HepG2 (cell line): ENCODE results near the gene GPATCH3. TPM values are rescaled to one million over a fixed set of nuclear protein-coding genes. Genes with fewer than 3 reads are reported as not detected.

Experiments used
- BCLAF1 ChIP-seq: fragments of 450-650 bp; IDR thresholded peaks from 2 replicates; pipeline ENCODE4 v1.6.1; 2017; ENCODE audit warnings: mild to moderate bottlenecking
- CENPT ChIP-seq: sonication (generic); formaldehyde crosslinking; IDR thresholded peaks from 2 replicates; pipeline ENCODE4 v1.8.0; 2022; ENCODE audit warnings: low read depth, mild to moderate bottlenecking, moderate library complexity, missing genetic modification reagents
- CHD2 ChIP-seq: IDR thresholded peaks from 2 replicates; pipeline ENCODE4 v1.6.1; 2011; ENCODE audit warnings: low read depth, low read length, improper control_type of control experiment
- DNMT3B ChIP-seq: conservative IDR thresholded peaks from 2 replicates; pipeline ENCODE4 v1.6.1; 2016; ENCODE audit warnings: missing biosample characterization, control low read depth
- ETV6 ChIP-seq: sonication (generic); formaldehyde crosslinking; conservative IDR thresholded peaks from 2 replicates; pipeline ENCODE4 v1.4.0; 2020; ENCODE audit warnings: missing genetic modification reagents
- FOXM1 ChIP-seq: sonication (generic); formaldehyde crosslinking; IDR thresholded peaks from 2 replicates; pipeline ENCODE4 v1.5.0; 2020; ENCODE audit warnings: missing genetic modification reagents
- GATA4 ChIP-seq: sonication (generic); IDR thresholded peaks from 2 replicates; pipeline ENCODE4 v1.6.1; 2016; ENCODE audit warnings: antibody characterized with exemption, low read depth, borderline replicate concordance
- GATAD1 ChIP-seq: IDR thresholded peaks from 2 replicates; pipeline ENCODE4 v1.6.1; 2016; ENCODE audit warnings: missing genetic modification reagents, missing compliant biosample characterization
- LRRFIP1 ChIP-seq: sonication (generic); formaldehyde crosslinking; conservative IDR thresholded peaks from 2 replicates; pipeline ENCODE4 v1.4.0; 2020; ENCODE audit warnings: missing genetic modification reagents
- MAFK ChIP-seq, 2 experiments: IDR thresholded peaks in 1 of 2; conservative IDR thresholded peaks in 1 of 2; 2 replicates each; pipeline ENCODE4 v1.6.1; 2011; ENCODE audit warnings: improper control_type of control experiment in 2 of 2, low read length in 2 of 2
- NPAS2 ChIP-seq: sonication (generic); formaldehyde crosslinking; IDR thresholded peaks from 2 replicates; pipeline ENCODE4 v1.8.0; 2022; ENCODE audit warnings: mild to moderate bottlenecking, missing genetic modification reagents, borderline replicate concordance
- REPIN1 ChIP-seq: sonication (generic); formaldehyde crosslinking; IDR thresholded peaks from 2 replicates; pipeline ENCODE4 v1.8.0; 2022; ENCODE audit warnings: missing genetic modification reagents, low read depth, mild to moderate bottlenecking, borderline replicate concordance
- SOX13 ChIP-seq, 3 experiments: fragments of 450-650 bp in 1 of 3; sonication (generic) in 1 of 3; formaldehyde crosslinking in 1 of 3; IDR thresholded peaks in 2 of 3; conservative IDR thresholded peaks in 1 of 3; 2 replicates each; pipeline versions ENCODE4 v1.5.0 to v1.6.1; 2016 to 2020; ENCODE audit warnings: antibody characterized with exemption in 1 of 3, mild to moderate bottlenecking in 1 of 3, missing compliant biosample characterization in 1 of 3, missing genetic modification reagents in 1 of 3, moderate library complexity in 1 of 3
- TFDP1 ChIP-seq: IDR thresholded peaks from 2 replicates; pipeline ENCODE4 v1.6.1; 2016; ENCODE audit warnings: missing compliant biosample characterization, missing genetic modification reagents, borderline replicate concordance
- ZBTB20 ChIP-seq: sonication (generic); formaldehyde crosslinking; IDR thresholded peaks from 2 replicates; pipeline ENCODE4 v1.8.1; 2023; ENCODE audit warnings: missing genetic modification reagents, low read depth, mild to moderate bottlenecking, borderline replicate concordance
- ZBTB3 ChIP-seq: sonication (generic); formaldehyde crosslinking; IDR thresholded peaks from 2 replicates; pipeline ENCODE4 v1.4.0; 2020; ENCODE audit warnings: low read depth, mild to moderate bottlenecking, moderate library complexity, missing genetic modification reagents, borderline replicate concordance
- ZNF672 ChIP-seq: sonication (generic); formaldehyde crosslinking; IDR thresholded peaks from 2 replicates; pipeline ENCODE4 v1.8.1; 2022; ENCODE audit warnings: missing genetic modification reagents
- ZNF713 ChIP-seq: sonication (generic); formaldehyde crosslinking; IDR thresholded peaks from 2 replicates; pipeline ENCODE4 v1.4.0; 2020; ENCODE audit warnings: mild to moderate bottlenecking, missing genetic modification reagents
- ZNF781 ChIP-seq: sonication (generic); formaldehyde crosslinking; IDR thresholded peaks from 2 replicates; pipeline ENCODE4 v1.5.1; 2020; ENCODE audit warnings: borderline replicate concordance, mild to moderate bottlenecking, missing genetic modification reagents; ENCODE audit errors: not compliant biosample characterization
- polyA plus RNA-seq, 8 experiments: library from polyadenylated mRNA; depleted of rRNA in 3 of 8; stranded (reverse) in 7 of 8; unstranded in 1 of 8; fragments of >200 nt; fragmentation: Illumina TruSeq in 4 of 8; extraction: Trizol in 4 of 8; gene quantifications; 2 replicates each; pipeline versions ENCODE4 v1.2.1 to v1.2.3, GENCODE V29; 2011 to 2016; ENCODE audit warnings: low read depth in 4 of 8, missing spikeins in 1 of 8, mixed read lengths in 1 of 8; ENCODE audit not compliant: insufficient read depth in 1 of 8
- total RNA-seq, 5 experiments: library from RNA; depleted of rRNA; stranded (reverse); fragments of >200 nt; fragmentation: Illumina TruSeq; extraction: Trizol; gene quantifications; 2 replicates each; pipeline ENCODE4 v1.2.3, GENCODE V29; 2016; ENCODE audit warnings: low read depth in 1 of 5

The GPATCH3 gene
- total and polyA plus RNA-seq, 2 of the 13 experiments (the other 11 are each of a cell fraction or from before 2014, with no cell fraction given), result 8.3 to 11.0 TPM

- no peak for TF ChIP-seq CENPT (CRISPR knock-in tag)
- no peak; the same call in 1 of the 2 replicates for TF ChIP-seq ETV6 (CRISPR knock-in tag)
- peak; percentile 84; the same call in 1 of the 2 replicates for TF ChIP-seq REPIN1 (CRISPR knock-in tag)
- peak; percentile 100 for TF ChIP-seq GATAD1 (CRISPR knock-in tag)
- TF ChIP-seq ZNF713 (CRISPR knock-in tag), result 0 out of 2 replicates have a peak, but pooled peaks have one; percentile 23
- TF ChIP-seq GATA4, result peak; percentile 82
- 0 out of 2 replicates have a peak, but pooled peaks have one; percentile 5 for TF ChIP-seq ZBTB20 (CRISPR knock-in tag)
- no peak for TF ChIP-seq FOXM1
- TF ChIP-seq BCLAF1, result no peak
- TF ChIP-seq SOX13 (IDR thresholded peaks at IDR 0.05), result no peak
- peak in 1 of 2 experiments; percentile 52; a peak in 1 of 4 replicates for TF ChIP-seq SOX13 (CRISPR knock-in tag; conservative IDR thresholded peaks at IDR 0.05 in 1 of 2, IDR thresholded peaks at IDR 0.05 in 1 of 2)
- TF ChIP-seq DNMT3B (CRISPR knock-in tag), result 0 out of 2 replicates have a peak, but pooled peaks have one; percentile 59
- TF ChIP-seq ZNF781 (CRISPR knock-in tag), result no peak
- TF ChIP-seq LRRFIP1, result no peak
- TF ChIP-seq NPAS2, result no peak
- no peak for TF ChIP-seq ZNF672 (CRISPR knock-in tag)
- TF ChIP-seq CHD2, result peak; percentile 98
- 0 out of 2 replicates have a peak, but pooled peaks have one; percentile 30 for TF ChIP-seq ZBTB3 (CRISPR knock-in tag)
- no peak; the same call in 1 of the 2 replicates for TF ChIP-seq TFDP1 (CRISPR knock-in tag)
- TF ChIP-seq MAFK (conservative IDR thresholded peaks at IDR 0.05 in 1 of 2, IDR thresholded peaks at IDR 0.05 in 1 of 2; ENCODE audit: low read length in 2 of 2), result no peak
Observed at GRCh38 chr1:26900001-26900814, at the start of gene GPATCH3 (continued).
